ENCODE data around the gene PTPN1. TPM values are rescaled to one million over a fixed set of nuclear protein-coding genes. Genes with fewer than 3 reads are reported as not detected.

PTPN1 gene
- total and polyA plus RNA-seq, 4 donors = 51.4 to 80.4 (median 64.7) TPM

- DNase-seq (no peak), ATAC-seq (ENCODE audit: insufficient read depth, low FRiP score) (no peak)
- H3K4me3 ChIP-seq = no peak overlapping the region
- H3K9ac ChIP-seq (ENCODE audit: insufficient read depth in 1 of 2, low read length in 2 of 2) = no peak overlapping the region
- H3K9me3 ChIP-seq (ENCODE audit: control insufficient read depth in 4 of 4, insufficient read depth in 3 of 4, low read length in 3 of 4) = no peaks in the 10 kb centered on the region
- peaks cover 0 to 4% (median 0%) of the 10 kb centered on the region in 4 donors for H3K36me3 ChIP-seq (ENCODE audit: control insufficient read depth in 4 of 4, insufficient read depth in 4 of 4, low read length in 4 of 4)
- peaks cover 0 to 3% (median 0%) of the 10 kb centered on the region in 5 donors for H3K4me1 ChIP-seq (ENCODE audit: control insufficient read depth in 5 of 5, insufficient read depth in 5 of 5, low read length in 5 of 5)
- H3K27ac ChIP-seq (ENCODE audit: low read depth in 1 of 2, low read length in 1 of 2) = no peak overlapping the region
- TF ChIP-seq CTCF (IDR thresholded peaks at IDR 0.05; ENCODE audit: control extremely low read depth, extremely low read depth) = no peak
- H3K27me3 ChIP-seq (ENCODE audit: control insufficient read depth in 3 of 3, insufficient read depth in 3 of 3, low read length in 2 of 3) = no peaks in the 10 kb centered on the region
- 93 to 96% methylated on average over 29 to 32 of the region's 32 CpGs for WGBS, 2 donors
These were observed 97.9 kb downstream of the PTPN1 start for GRCh38 chr20:50607850-50608749.

GRCh38 chr20:50608750-50609104 lies 98.5 kb downstream of the PTPN1 start:
- no peak for TF ChIP-seq CTCF (IDR thresholded peaks at IDR 0.05; ENCODE audit: control extremely low read depth, extremely low read depth)
- H3K4me3 ChIP-seq = no peak overlapping the region
- no peak for ATAC-seq (ENCODE audit: insufficient read depth, low FRiP score)
- DNase-seq = no peak
- H3K27ac ChIP-seq (ENCODE audit: low read depth in 1 of 2, low read length in 1 of 2) = no peak overlapping the region
- H3K4me1 ChIP-seq (ENCODE audit: control insufficient read depth in 5 of 5, insufficient read depth in 5 of 5, low read length in 5 of 5) = peaks cover 0 to 3% (median 0%) of the 10 kb centered on the region in 5 donors
- H3K36me3 ChIP-seq (ENCODE audit: control insufficient read depth in 4 of 4, insufficient read depth in 4 of 4, low read length in 4 of 4) = peaks cover 0 to 4% (median 0%) of the 10 kb centered on the region in 4 donors
- no peak overlapping the region for H3K9ac ChIP-seq (ENCODE audit: insufficient read depth in 1 of 2, low read length in 2 of 2)
- H3K9me3 ChIP-seq (ENCODE audit: control insufficient read depth in 4 of 4, insufficient read depth in 3 of 4, low read length in 3 of 4) = no peaks in the 10 kb centered on the region
- H3K27me3 ChIP-seq (ENCODE audit: control insufficient read depth in 3 of 3, insufficient read depth in 3 of 3, low read length in 2 of 3) = no peaks in the 10 kb centered on the region
- 95 to 99% methylated on average over 13 of the region's 13 CpGs for WGBS, 2 donors

GRCh38 chr20:50609438-50609989 lies 99.3 kb downstream of the PTPN1 start:
- Histone ChIP-seq H3K36me3 (ENCODE audit: control insufficient read depth in 4 of 4, insufficient read depth in 4 of 4, low read length in 4 of 4) (peaks cover 0 to 4% (median 0%) of the 10 kb centered on the region in 4 donors), H3K9ac (ENCODE audit: insufficient read depth in 1 of 2, low read length in 2 of 2) (no peak overlapping the region), H3K4me1 (ENCODE audit: control insufficient read depth in 5 of 5, insufficient read depth in 5 of 5, low read length in 5 of 5) (peaks cover 0 to 3% (median 0%) of the 10 kb centered on the region in 5 donors), H3K9me3 (ENCODE audit: control insufficient read depth in 4 of 4, insufficient read depth in 3 of 4, low read length in 3 of 4) (no peaks in the 10 kb centered on the region), H3K27me3 (ENCODE audit: control insufficient read depth in 3 of 3, insufficient read depth in 3 of 3, low read length in 2 of 3) (no peaks in the 10 kb centered on the region), H3K27ac (ENCODE audit: low read depth in 1 of 2, low read length in 1 of 2) (no peak overlapping the region), H3K4me3 (no peak overlapping the region)
- DNase-seq (no peak), ATAC-seq (ENCODE audit: insufficient read depth, low FRiP score) (no peak)
- TF ChIP-seq CTCF (IDR thresholded peaks at IDR 0.05; ENCODE audit: control extremely low read depth, extremely low read depth) = no peak
- WGBS, 2 donors = 97 to 99% methylated on average over 28 of the region's 28 CpGs

Data from lung (tissue), 12 donors.